Tibial nerve (tissue), 4 donors: ENCODE measurements around the gene SIPA1. TPM values are rescaled to one million over a fixed set of nuclear protein-coding genes. Genes with fewer than 3 reads are reported as not detected.

Experiments
- DNase-seq, 2 donors: peaks; one replicate each; pipeline ENCODE4 v3.0.0-alpha.2; 2019; ENCODE audit warnings: low spot score in 2 of 2
- H3K27ac ChIP-seq, 4 donors: fragments of 200-600 bp; sonication (generic) in 3 of 4; one replicate each; pipeline ENCODE4 v1.5.1; 2017 to 2019; ENCODE audit warnings: mild to moderate bottlenecking in 1 of 4
- H3K27me3 ChIP-seq, 2 donors: fragments of 200-600 bp; sonication (generic) in 1 of 2; one replicate each; pipeline versions ENCODE4 v1.5.1 to v1.6.0; 2017 to 2019
- H3K36me3 ChIP-seq, 3 donors: fragments of 200-600 bp; sonication (generic); one replicate each; pipeline ENCODE4 v1.5.1; 2018 to 2019
- H3K4me1 ChIP-seq, 4 donors: fragments of 200-600 bp; sonication (generic) in 3 of 4; one replicate each; pipeline ENCODE4 v1.5.1; 2017 to 2019
- H3K4me3 ChIP-seq, 4 donors: fragments of 200-600 bp; sonication (generic) in 3 of 4; one replicate each; pipeline ENCODE4 v1.5.1; 2017 to 2019; ENCODE audit warnings: mild to moderate bottlenecking in 1 of 4, moderate library complexity in 1 of 4
- H3K9me3 ChIP-seq, 4 donors: fragments of 200-600 bp; sonication (generic) in 3 of 4; one replicate each; pipeline ENCODE4 v1.5.1; 2017 to 2019
- CTCF ChIP-seq, 5 experiments: fragments of 200-600 bp in 3 of 5; fragments of 450-650 bp in 2 of 5; sonication (generic) in 3 of 5; IDR thresholded peaks; one replicate each; pipeline ENCODE4 v1.5.1; 2016 to 2019; ENCODE audit warnings: antibody characterized with exemption in 5 of 5, mild to moderate bottlenecking in 3 of 5, moderate library complexity in 2 of 5
- EP300 ChIP-seq, 2 donors: sonication (generic); formaldehyde crosslinking; IDR thresholded peaks; one replicate each; pipeline ENCODE4 v1.6.1; 2017; ENCODE audit warnings: antibody characterized with exemption in 2 of 2, mild to moderate bottlenecking in 1 of 2
- POLR2A ChIP-seq, 2 donors: fragments of 450-650 bp; IDR thresholded peaks; one replicate each; pipeline ENCODE4 v1.6.1; 2017; ENCODE audit warnings: antibody characterized with exemption in 2 of 2, mild to moderate bottlenecking in 2 of 2, moderate library complexity in 2 of 2
- WGBS, 2 donors: methylation state at CpG; one replicate each; pipeline ENCODE4 v1.1.5; 2018; 5-methylcytosine and 5-hydroxymethylcytosine counted together
- total RNA-seq, 4 donors: library from RNA; depleted of rRNA; stranded (reverse); fragments of >200 nt; gene quantifications; one replicate each; pipeline ENCODE4 v1.1.0, GENCODE V29; 2016

Gene SIPA1
- total RNA-seq, 4 donors from 2014 or later: 50.2 to 103 (median 65.0) TPM

GRCh38 chr11:65591939-65592857 lies 45.7 kb upstream of the SIPA1 start:
- peak overlapping the region in 3 of 4 donors; percentile 3 to 43 (median 22) for H3K4me3 ChIP-seq
- DNase-seq: peak in 1 of 2 donors; percentile 55
- H3K9me3 ChIP-seq: no peaks in the 10 kb centered on the region
- TF ChIP-seq CTCF (IDR thresholded peaks at IDR 0.05) (peak in 2 of 5 experiments; percentile 14 to 25), POLR2A (IDR thresholded peaks at IDR 0.05) (peak in 1 of 2 donors; percentile 21), EP300 (IDR thresholded peaks at IDR 0.05) (no peak)
- WGBS, 2 donors: 60 to 73% methylated on average over 41 to 76 of the region's 106 CpGs
- H3K27me3 ChIP-seq: no peaks in the 10 kb centered on the region
- peak overlapping the region; percentile 16 to 85 (median 66) for H3K27ac ChIP-seq
- H3K4me1 ChIP-seq: peaks cover 0 to 83% (median 38%) of the 10 kb centered on the region in 4 donors
- peaks cover 0 to 44% (median 0%) of the 10 kb centered on the region in 3 donors for H3K36me3 ChIP-seq

- TF ChIP-seq EP300 (IDR thresholded peaks at IDR 0.05): no peak
- Histone ChIP-seq H3K27ac (peak overlapping the region; percentile 46 to 85 (median 66)), H3K9me3 (no peaks in the 10 kb centered on the region), H3K27me3 (no peaks in the 10 kb centered on the region), H3K36me3 (peaks cover 2 to 52% (median 5%) of the 10 kb centered on the region in 3 donors), H3K4me1 (peaks cover 0 to 75% (median 30%) of the 10 kb centered on the region in 4 donors), H3K4me3 (no peak overlapping the region)
- WGBS, 2 donors: 77 to 83% methylated on average over 20 of the region's 22 CpGs
- no peak for DNase-seq
These were observed 44.9 kb upstream of the SIPA1 start for GRCh38 chr11:65592858-65593517.

GRCh38 chr11:65593518-65594414 lies 44.1 kb upstream of the SIPA1 start:
- no peak overlapping the region for H3K4me3 ChIP-seq
- H3K27me3 ChIP-seq: no peaks in the 10 kb centered on the region
- TF ChIP-seq POLR2A (IDR thresholded peaks at IDR 0.05): no peak
- TF ChIP-seq CTCF (IDR thresholded peaks at IDR 0.05): peak; percentile 65 to 91 (median 75)
- TF ChIP-seq EP300 (IDR thresholded peaks at IDR 0.05): peak in 1 of 2 donors; percentile 51
- peak overlapping the region; percentile 7 to 85 (median 58) for H3K27ac ChIP-seq
- no peaks in the 10 kb centered on the region for H3K9me3 ChIP-seq
- H3K36me3 ChIP-seq: peaks cover 7 to 60% (median 11%) of the 10 kb centered on the region in 3 donors
- peaks cover 0 to 68% (median 24%) of the 10 kb centered on the region in 4 donors for H3K4me1 ChIP-seq
- 55 to 56% methylated on average over 22 to 24 of the region's 26 CpGs for WGBS, 2 donors
- no peak for DNase-seq

- no peak overlapping the region for H3K4me3 ChIP-seq
These were observed 42.8 kb upstream of the SIPA1 start for GRCh38 chr11:65595131-65595530.

More at GRCh38 chr11:65595131-65595530, 42.8 kb upstream of the SIPA1 start:
- Histone ChIP-seq H3K9me3 (no peaks in the 10 kb centered on the region), H3K4me1 (peaks cover 0 to 54% (median 17%) of the 10 kb centered on the region in 4 donors), H3K27ac (peak overlapping the region in 3 of 4 donors; percentile 46 to 85 (median 69)), H3K27me3 (no peaks in the 10 kb centered on the region), H3K36me3 (peaks cover 7 to 64% (median 16%) of the 10 kb centered on the region in 3 donors)
- DNase-seq: no peak
- WGBS, 2 donors: 70% methylated on average over 2 of the region's 3 CpGs; no CpG with 5 or more reads in 1 of the 2 donors
- TF ChIP-seq CTCF (IDR thresholded peaks at IDR 0.05) (no peak), POLR2A (IDR thresholded peaks at IDR 0.05) (no peak), EP300 (IDR thresholded peaks at IDR 0.05) (no peak)
